Stimulated activated CD8-positive, alpha-beta memory T cell treated with anti-CD3 and anti-CD28 coated beads, Interleukin-15, amount 100 ng/mL, for 1 hour (primary cell): ENCODE measurements around the gene CUEDC1.

Experiments used
- DNase-seq: peaks from one replicate; pipeline ENCODE4 v3.0.0-alpha.2; 2020; ENCODE audit warnings: low read depth

Gene CUEDC1

DNA sequence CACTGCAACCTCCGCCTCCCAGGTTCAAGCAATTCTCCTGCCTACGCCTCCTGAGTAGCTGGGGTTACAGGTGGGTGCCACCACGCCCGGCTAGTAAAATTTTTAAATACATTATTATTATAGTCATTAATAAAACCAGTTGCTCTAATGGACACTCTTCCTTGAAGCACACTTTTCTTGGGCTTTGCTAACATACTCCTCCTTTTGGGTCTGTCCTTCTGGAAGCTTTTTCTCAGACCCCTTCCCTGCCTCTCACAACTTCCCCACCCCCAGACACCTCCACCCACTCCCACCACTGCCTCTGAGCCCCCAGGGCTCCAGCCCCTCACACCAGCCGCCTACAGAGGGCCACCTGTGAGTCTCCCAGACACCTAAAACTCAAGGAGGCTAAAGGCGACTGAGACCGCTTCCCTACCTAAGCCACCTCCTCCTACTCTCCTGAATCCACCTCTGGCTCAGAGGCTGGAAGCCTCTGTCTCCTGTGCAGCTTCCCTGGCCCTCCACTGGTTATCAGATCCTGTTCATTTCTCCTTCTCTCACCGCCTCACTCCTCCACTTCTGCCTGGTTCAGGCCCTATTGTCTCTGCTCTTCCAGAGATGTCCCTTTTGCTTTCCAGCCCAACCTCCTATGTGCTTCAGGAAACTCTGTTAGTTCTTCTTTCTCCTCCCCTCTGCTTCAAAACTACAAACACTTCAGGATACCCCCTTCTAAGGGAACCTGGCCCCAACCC, 2.1 kb upstream of the CUEDC1 start:
- DNase-seq: no peak

DNA sequence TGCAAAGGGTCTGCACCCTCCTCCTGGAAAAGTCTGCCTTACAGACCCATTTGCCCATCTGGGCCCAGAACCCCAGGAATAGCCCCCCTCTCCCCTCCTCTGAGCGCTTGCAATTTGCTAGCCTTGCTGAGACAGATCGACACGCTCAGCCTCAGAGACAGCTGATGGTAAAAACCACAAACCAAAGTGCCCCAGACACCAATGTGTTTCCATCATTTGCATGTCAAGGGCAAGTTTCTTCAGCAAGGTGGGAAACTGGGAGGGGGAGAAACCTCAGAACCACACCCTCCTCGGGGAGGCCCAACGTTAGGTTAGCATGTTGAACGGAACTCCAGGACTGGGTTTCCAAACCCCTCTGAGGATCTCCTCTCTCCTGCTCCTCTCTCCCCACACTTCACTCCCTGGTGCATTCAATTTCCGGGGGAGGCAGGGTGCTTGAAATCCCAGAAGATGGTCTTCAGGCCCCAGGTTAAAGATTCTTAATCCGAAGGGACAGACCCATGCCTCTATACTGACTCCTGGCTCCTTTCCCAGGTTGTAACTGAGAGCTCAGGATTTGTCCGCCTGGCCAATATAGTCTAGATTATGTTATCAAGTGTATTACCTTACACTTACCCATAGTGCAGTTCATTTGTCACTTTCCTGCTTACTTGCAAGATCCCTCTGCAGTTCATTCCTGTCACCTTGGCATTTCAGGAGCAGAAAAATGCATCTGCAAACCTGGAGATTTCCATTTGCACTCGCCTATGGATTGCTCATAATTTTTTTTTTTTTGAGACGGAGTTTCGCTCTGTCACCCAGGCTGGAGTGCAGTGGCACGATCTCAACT, 1.3 kb upstream of the CUEDC1 start:
- DNase-seq: peak; percentile 11

DNA sequence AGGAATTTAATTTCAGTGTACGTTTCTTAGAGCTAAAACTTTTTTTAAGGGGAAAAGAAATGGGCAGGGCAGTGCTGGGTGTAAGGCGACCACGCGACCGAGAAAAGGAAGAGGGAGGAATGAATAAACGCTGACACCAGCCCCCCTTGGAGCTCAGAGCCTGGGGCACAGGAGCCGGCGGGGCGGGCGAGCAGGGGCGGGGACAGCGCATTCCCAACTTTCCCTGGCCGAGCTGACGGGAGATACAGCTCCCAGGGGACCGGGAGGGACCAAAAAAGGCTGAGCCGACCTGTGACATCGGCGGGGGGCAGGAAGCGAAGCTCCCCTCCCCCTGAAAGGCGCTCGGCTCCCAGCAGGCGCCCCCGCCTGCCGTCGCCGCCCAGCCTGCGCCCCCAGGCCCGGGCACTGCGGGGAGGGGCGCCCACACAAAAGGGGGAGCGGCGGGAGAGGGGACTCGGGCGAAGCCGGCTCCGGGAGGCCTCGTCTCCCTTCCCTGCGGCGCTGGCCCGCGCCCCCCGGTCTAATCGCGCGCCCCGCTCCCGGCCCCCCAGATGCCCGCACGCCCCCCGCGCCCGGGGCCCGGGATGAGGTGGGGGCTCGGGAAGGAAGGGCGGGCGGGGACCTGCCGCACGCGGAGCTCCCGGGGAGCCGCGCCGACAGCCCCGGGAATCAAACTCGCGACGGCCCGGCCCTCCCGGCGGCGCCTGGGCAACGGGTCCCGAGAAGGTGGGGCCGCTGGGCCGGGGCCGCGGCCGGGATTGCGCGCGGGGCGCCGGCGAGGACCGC, 622 bp downstream of the CUEDC1 start:
- DNase-seq: no peak

DNA sequence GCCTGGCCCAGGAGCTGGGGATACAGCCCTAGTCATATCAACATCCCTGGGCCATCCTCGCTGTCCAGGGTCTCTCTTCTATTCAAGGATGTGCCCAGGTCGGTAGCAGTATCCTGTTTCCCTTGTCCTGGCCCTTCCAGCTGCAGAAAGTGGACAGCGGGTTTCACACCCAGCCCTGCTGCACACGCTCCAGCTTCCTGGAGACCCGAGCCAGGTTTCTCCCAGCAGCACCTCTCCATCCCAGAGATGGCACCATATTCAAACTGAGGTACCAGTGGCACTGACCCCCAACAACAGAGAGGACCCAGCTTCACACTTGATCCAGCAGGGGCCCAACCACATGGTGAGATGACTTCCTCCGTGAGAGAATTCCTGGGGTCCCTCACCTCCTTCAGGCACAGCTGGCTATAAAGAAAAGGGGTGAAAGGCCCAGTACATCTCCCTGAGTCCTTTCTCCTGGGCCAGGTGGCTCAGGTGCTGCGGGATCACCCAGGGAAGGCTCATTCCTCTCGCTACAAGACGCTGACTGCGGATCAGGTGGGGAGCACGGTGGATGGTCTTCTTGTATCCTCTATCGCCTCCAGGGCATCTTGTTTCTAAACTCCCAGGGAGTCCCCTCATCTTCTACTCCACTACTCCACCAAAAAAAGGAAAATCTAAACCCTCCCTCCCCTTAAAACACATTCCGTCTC, 1.4 kb downstream of the CUEDC1 start:
- no peak for DNase-seq

DNA sequence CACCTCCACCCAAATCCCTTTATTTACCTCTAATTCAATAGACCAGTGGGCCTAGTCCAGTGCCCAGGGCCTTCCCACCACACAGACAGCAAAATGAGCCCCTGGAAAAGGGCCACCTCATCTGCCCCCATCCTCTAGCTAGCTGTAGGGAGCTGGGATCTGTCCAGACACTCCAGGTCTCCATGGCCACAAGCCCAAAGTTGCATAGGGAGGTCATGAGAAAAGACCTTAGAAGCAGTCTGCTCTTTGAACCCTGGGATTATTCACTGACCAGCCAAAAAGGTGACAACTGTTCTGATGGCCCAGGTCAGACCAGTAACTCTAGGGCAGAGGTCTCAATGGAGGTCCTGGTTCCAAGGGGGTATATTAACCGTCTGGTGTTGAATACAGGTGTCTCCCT, 2.0 kb downstream of the CUEDC1 start:
- DNase-seq: no peak

DNA sequence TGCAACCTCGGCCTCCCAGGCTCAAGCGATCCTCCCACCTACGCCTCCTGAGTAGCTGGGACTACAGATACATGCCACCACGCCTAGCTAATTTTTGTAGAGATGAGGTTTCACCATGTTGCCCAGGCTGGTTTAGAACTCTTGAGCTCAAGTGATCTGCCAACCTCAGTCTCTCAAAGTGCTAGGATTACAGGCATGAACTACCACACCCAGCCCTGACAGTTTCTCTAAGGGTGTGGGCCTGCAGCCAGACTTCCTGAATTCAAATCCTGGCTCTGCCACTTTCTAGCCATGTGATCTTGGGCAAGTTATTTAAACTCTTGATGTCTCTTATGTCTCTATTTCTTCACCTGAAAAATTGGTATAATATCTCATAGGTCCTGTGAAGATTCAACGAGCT, 5.6 kb downstream of the CUEDC1 start:
- no peak for DNase-seq

DNA sequence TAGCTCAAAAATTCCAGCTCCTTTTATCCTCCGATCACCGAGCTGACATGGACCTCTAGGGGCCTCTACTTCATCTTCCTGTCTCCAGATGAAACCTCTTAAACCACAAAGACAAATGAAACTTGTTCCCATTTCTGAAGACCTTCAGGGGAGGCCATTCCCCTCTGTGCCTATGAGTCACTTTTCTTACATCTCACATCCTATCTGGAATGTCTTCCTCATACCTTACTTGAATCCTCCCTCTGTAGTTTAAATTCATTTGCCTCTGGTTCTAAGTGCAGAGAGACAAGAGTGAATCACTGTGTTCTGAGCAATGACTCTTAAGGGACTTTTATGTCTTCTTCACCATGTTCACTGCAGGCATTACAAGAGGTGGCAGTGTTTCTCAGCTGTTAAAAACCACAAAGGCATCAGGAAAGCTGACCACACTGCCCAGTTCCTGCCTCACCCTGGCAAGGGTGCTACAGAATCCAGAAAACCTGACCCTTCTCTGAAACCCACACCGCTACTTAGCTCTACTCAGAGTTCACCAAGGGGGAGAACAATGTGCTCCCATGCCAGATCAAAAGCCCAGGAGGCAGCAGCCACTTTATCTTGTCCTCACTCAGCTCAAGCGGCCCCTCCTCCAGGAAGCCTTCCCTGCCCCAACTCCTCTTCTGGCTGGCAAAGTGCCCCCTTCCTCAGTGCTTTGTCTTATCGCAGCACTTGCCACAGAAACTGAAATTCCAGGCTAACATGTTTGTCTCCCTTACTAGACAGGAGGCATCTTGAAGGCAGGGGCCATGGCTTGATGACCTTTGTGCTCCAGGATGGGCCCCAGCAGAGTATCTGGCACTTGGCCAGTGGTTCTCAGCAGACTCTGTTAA, 6.4 kb downstream of the CUEDC1 start:
- DNase-seq: no peak

DNA sequence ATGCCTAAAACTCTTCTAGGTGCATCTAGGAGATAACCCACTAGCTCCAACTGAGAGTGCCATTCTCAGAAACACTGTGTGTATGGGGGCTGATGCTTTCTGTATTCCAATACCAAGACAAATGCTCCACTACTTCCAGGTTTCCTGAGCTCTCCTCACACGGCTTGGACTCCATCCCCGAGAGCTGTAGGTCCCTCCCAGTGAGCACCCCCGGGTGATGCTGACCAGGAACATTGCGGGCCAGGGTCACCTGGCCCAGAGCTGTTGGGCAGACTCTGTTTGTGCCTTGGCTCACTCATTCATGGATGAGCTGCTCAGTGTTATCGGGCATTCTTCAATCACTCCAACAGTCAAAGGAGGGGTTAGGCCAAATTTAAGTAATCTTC, 7.0 kb downstream of the CUEDC1 start:
- no peak for DNase-seq

DNA sequence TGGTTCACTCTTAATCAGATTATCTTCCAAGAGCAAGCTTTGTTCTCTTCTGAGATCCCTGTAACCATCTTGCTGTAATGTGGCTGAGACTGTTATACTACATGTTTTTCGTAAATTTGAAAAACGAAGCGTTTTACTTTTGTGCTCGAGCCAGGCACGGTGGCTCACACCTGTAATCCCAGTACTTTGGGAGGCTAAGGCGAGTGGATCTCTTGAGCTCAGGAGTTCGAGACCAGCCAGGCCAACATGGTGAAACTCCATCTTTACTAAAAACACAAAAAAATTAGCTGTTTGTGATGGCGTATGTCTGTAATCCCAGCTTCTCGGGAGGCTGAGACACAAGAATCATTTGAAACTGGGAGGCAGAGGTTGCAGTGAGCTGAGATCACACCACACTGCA, 7.8 kb downstream of the CUEDC1 start:
- no peak for DNase-seq

DNA sequence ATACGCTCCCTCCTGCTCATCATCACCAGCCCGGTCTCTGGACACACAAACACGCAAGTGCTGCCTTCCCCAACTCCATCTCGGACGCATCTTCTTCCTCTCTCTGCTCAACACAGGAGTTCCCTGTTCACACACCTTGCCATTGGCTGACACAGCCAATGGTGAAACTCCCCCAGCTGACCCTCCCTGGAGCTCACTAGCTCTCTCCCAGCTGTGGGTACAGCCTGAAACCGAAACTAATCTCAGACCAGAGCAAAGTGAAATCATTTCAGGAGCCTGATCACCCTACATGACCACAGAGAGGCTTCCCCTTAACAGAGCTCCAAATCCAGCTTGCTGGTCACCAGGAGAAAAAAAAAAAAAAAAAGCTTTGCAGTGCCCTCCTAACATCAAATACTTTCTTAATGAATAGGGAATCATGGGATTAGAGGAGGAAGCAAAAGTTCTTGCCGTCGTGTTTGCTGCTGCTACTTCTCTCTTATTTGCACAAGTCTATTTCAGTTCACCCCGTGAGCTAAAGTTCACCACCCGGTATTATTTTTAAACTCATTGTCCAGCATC, 8.3 kb downstream of the CUEDC1 start:
- DNase-seq: no peak

DNA sequence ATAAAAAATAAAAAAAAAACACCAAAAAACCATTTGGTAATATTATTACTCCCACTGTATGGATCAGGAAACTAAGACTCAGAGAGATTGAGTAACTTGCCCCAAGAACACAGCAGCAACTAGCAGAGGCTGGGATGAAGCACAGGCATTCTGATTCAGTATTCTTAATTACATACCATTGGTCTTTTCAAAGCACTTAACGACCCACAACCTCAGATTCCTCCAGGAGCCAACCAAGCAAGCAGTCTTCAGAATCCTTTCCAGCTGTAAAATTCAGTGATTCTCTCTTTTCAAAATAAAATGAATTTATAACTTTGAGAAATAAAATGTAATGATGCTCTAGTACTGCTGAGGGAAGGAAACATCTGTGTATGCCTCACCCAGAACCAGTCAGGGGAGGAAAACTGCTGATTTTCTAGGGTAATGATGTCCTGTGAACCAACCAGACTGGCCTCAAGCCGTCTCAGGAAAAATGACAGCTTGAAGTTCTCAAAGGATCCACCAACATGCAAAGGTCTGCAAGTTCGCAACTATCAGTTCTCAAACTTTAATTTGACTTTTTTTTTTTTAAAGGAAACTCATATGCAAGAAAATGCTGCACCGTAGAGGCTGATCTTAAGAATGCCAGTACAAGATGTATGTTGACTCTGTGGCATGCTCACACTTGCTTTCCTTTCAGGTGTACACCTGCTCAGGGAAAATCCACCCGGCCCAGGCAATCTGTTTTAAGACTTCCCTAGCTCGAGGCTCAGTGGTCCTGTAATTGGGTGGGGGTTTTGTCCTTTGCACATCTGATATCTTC, 9.0 kb downstream of the CUEDC1 start:
- no peak for DNase-seq

DNA sequence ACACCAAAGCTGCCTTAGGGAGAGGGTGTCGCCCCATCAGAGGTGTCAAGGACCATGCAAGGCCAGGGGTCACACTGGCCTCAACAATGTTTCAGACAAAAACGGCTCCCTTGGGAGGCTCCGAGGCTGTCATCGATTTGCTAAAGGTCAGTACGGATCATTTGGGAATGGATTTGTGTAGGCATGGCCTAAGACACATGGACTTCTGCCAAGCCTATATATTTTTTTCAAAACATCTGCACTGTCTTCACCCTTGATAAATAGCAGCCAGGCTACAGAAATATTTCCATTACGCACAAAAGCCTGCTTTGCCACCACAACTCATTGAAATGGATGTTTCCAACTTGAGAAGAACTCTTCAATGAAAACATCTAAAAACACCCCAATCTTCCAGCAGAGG, 10.3 kb downstream of the CUEDC1 start:
- no peak for DNase-seq

DNA sequence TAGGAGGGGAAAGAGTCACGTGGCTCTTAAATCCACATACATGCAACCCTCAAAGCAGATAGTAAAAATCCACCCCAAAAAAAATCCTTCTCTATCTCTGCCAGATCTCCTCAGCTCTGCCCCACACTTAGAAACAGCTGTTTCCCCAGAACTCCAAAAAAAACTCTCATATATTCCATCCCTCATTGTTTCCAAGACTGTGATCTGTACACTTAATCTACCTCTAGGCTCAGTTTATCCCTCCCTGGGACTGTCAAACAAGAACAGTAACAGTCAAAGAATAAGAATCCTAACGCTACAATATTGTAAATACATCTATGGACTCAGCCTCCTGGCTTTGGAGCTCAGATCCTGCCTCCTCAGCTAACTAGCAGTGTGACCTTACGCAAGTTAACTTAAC, 11.6 kb downstream of the CUEDC1 start:
- no peak for DNase-seq

DNA sequence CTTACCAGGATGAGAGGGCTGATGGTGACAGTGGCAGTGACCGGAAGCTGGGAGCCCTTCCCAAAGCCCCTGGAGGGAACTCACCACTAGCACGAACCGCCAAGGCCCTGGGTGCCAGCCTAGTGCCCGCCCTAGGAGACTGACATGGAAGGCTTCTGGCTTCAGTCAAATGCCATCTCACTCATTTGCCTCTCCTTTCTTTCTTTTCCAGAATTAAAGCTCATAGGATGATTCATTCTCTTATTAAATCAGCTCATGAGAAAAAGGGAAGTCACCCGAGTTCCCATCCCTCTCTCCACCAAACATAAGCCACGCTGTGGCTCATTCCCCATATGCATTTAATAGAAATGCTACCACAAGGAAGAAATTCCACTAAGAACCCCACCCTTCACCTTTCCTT, 12.1 kb downstream of the CUEDC1 start:
- no peak for DNase-seq

DNA sequence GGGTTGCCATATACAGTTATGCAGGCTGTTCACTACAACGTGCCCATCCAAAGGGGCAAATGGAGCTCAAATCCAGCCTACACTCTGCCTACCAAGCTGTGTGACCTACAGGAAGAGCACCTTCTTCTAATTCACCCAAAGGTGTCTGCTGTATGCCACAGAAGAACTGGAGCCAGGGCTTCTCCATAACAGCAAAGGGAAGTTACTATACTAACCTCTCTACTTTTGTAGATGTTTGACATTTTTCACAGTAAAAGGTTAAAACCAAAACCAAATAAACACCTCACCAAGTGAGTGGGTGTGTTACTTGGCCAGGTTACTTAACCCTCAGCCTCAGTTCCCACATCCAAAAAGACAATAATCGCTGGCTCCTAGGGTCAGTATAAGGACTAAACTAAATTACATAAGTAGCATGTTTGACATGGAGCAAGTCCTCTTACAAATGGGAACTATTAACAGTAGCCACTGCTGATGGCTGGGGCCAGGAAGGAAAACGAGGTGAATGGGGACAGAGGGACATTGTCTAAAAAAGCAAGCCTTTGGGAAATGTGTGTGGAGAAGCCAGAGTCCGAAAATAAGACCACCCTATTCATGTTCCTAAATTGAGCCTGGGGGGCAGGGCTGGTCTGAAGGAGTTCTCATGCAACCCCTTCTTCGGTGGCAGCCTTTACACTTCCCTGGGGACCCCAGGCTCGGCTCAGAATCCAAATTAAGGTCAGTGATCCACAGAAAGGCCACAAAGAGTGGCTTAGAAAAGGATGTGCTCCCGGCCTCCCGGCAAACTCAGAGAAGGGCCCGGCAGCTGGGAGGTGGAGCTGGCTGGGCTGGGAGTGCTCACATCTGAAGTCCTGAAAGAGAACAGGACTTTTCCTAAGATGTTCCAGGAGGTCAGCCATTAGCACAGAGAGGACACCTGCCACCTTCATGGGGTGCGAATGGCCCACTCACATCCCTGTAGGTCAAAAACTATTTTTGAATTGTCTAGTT, 13.5 kb downstream of the CUEDC1 start:
- DNase-seq: no peak

DNA sequence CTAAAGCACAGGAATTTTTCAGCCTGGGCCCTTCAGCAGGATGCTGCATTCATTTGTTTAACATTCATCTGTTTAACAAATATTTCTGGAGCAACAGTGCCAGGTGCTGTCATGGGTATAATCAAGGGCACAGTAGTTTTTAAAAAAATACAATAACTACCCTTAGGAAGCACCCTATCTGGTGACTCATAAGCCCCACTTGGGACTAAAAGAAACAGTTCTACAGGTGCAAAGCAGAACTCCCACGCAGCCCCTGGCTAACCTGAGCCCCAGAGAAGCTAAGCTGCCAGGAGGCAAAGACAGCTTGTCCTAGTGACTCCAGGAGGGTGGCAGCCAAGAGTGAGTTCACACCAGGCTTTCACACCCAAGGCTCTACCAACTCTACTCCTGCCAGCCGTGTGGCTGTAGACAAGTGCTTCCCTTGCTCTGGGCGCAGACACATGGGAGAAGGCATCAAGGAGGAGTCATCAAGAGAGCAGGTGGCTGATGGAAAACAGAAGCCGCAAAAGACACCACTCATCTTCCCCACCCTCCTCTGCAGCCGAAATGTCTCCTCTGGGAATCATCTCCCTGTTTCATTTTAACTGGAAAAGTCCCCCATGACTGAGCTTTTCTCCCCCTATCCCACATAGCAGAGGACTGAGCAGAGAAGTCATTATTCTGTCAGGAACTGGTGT, 14.4 kb downstream of the CUEDC1 start:
- DNase-seq: no peak

DNA sequence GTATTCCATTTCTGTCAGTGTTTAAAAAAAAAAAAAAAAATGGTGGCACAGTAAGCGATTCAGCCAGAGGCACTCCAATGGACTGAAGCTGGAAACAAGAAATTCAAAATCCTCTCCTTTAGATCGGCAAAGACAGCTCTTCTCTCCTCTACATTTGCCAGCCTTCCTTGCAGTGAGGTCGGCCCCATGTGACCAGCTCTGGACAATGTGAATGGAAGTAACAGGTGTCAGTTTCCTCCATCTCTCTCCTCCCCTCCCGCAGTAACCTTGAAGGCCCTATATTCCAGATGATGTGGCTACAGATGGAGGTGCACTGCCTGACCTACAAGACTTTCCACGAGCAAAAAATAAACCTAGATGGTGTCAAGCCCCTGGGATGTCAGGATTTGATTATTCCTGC, 15.0 kb downstream of the CUEDC1 start:
- no peak for DNase-seq

DNA sequence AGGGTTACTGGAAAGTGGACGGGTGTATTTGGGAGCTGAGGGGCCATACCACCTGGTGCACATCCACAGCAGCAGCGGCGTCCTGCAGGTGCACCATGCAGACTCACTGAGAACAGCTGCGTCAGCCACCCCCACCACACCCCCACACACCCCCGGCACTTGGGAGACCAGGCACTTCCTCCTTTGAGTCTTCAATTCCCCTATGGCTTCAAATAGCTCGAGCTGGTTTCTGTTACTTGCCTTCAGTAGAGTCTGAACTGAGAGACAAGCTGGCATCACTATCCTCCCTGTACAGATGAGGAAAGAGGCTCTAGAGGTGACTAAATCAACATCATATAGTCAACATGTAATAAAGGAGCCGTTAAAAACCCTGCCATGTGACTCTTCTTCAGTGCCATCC, 15.4 kb downstream of the CUEDC1 start:
- DNase-seq: no peak
